BLaER1 treated with 17β-estradiol and CSF1 and Interleukin-3, amounts not matched to agents 10 nM and 100 nM (cell line): Measurements from ENCODE around the gene RAPGEF5.

ENCODE experiments used
- H3K27ac ChIP-seq, 11 experiments: shearing (Covaris generic); formaldehyde crosslinking; 2 replicates each; pipeline ENCODE4 v1.8.1; 2022
- H3K27me3 ChIP-seq, 11 experiments: shearing (Covaris generic); formaldehyde crosslinking; 2 replicates each; pipeline ENCODE4 v1.8.1; 2022
- H3K36me3 ChIP-seq, 11 experiments: shearing (Covaris generic); formaldehyde crosslinking; 2 replicates each; pipeline ENCODE4 v1.8.1; 2022
- H3K4me1 ChIP-seq, 10 experiments: shearing (Covaris generic); formaldehyde crosslinking; 2 replicates each; pipeline ENCODE4 v1.8.1; 2022
- H3K4me2 ChIP-seq, 11 experiments: shearing (Covaris generic); formaldehyde crosslinking; 2 replicates each; pipeline ENCODE4 v1.8.1; 2022
- H3K4me3 ChIP-seq, 10 experiments: shearing (Covaris generic); formaldehyde crosslinking; 2 replicates each; pipeline ENCODE4 v1.8.1; 2022
- H3K9ac ChIP-seq, 11 experiments: shearing (Covaris generic); formaldehyde crosslinking; 2 replicates each; pipeline ENCODE4 v1.8.1; 2022
- H3K9me3 ChIP-seq, 11 experiments: shearing (Covaris generic); formaldehyde crosslinking; replicated peaks in 1 of 11; 2 replicates each; pipeline ENCODE4 v1.8.1; 2022
- H4K20me1 ChIP-seq, 11 experiments: shearing (Covaris generic); formaldehyde crosslinking; 2 replicates each; pipeline ENCODE4 v1.8.1; 2022
- Cebpa-rat ChIP-seq, 11 experiments: shearing (Covaris generic); IDR thresholded peaks; 2 replicates each; pipeline ENCODE4 v1.8.1; 2022

RAPGEF5 gene

GRCh38 chr7:22286436-22286835 is 70.5 kb downstream of the RAPGEF5 start:
- Histone ChIP-seq H3K27ac (no peak overlapping the region), H3K36me3 (peaks cover 0 to 83% (median 55%) of the 10 kb centered on the region in 11 experiments; a peak in 15 of 22 replicates), H3K27me3 (no peaks in the 10 kb centered on the region), H3K4me3 (no peak overlapping the region), H3K4me2 (no peak overlapping the region), H4K20me1 (no peaks in the 10 kb centered on the region), H3K9me3 (peaks cover 0 to 16% (median 4%) of the 10 kb centered on the region in 11 experiments; a peak in 4 of 22 replicates), H3K4me1 (no peaks in the 10 kb centered on the region), H3K9ac (no peak overlapping the region)
- no peak for TF ChIP-seq Cebpa-rat (IDR thresholded peaks at IDR 0.05)

- TF ChIP-seq Cebpa-rat (IDR thresholded peaks at IDR 0.05), result no peak
These were observed 75.5 kb downstream of the RAPGEF5 start for GRCh38 chr7:22281481-22281880.

GRCh38 chr7:22280031-22280430 is 76.9 kb downstream of the RAPGEF5 start:
- TF ChIP-seq Cebpa-rat (IDR thresholded peaks at IDR 0.05), result no peak
- Histone ChIP-seq H4K20me1 (no peaks in the 10 kb centered on the region), H3K4me2 (no peak overlapping the region), H3K36me3 (peaks cover 0 to 58% (median 15%) of the 10 kb centered on the region in 11 experiments; a peak in 11 of 22 replicates), H3K4me3 (no peak overlapping the region), H3K9ac (no peak overlapping the region), H3K27me3 (no peaks in the 10 kb centered on the region), H3K9me3 (0 out of 22 replicates have a peak, but pooled peaks cover 0 to 10% (median 0%) of the 10 kb centered on the region in 11 experiments), H3K27ac (no peak overlapping the region), H3K4me1 (0 out of 20 replicates have a peak, but pooled peaks cover 0 to 5% (median 0%) of the 10 kb centered on the region in 10 experiments)

More at GRCh38 chr7:22281481-22281880, 75.5 kb downstream of the RAPGEF5 start:
- Histone ChIP-seq H3K4me2 (no peak overlapping the region), H3K9ac (no peak overlapping the region), H3K27me3 (no peaks in the 10 kb centered on the region), H3K4me3 (no peak overlapping the region), H3K27ac (no peak overlapping the region), H3K9me3 (0 out of 22 replicates have a peak, but pooled peaks cover 0 to 10% (median 0%) of the 10 kb centered on the region in 11 experiments), H3K4me1 (0 out of 20 replicates have a peak, but pooled peaks cover 0 to 2% (median 0%) of the 10 kb centered on the region in 10 experiments), H4K20me1 (no peaks in the 10 kb centered on the region), H3K36me3 (peaks cover 0 to 68% (median 22%) of the 10 kb centered on the region in 11 experiments; a peak in 12 of 22 replicates)

- Histone ChIP-seq H3K4me3 (no peak overlapping the region), H3K4me1 (0 out of 20 replicates have a peak, but pooled peaks cover 0 to 5% (median 0%) of the 10 kb centered on the region in 10 experiments), H3K27me3 (no peaks in the 10 kb centered on the region), H3K36me3 (peaks cover 0 to 61% (median 13%) of the 10 kb centered on the region in 11 experiments; a peak in 11 of 22 replicates), H3K9ac (no peak overlapping the region), H3K9me3 (peaks cover 0 to 15% (median 0%) of the 10 kb centered on the region in 11 experiments; a peak in 1 of 22 replicates), H3K27ac (no peak overlapping the region), H3K4me2 (no peak overlapping the region), H4K20me1 (no peaks in the 10 kb centered on the region)
- no peak for TF ChIP-seq Cebpa-rat (IDR thresholded peaks at IDR 0.05)
These were observed 78.3 kb downstream of the RAPGEF5 start for GRCh38 chr7:22278660-22279059.

- Histone ChIP-seq H3K27ac (no peak overlapping the region), H3K4me1 (0 out of 20 replicates have a peak, but pooled peaks cover 0 to 5% (median 0%) of the 10 kb centered on the region in 10 experiments), H3K9ac (no peak overlapping the region), H3K9me3 (peaks cover 0 to 15% (median 0%) of the 10 kb centered on the region in 11 experiments; a peak in 1 of 22 replicates), H3K4me2 (no peak overlapping the region), H3K4me3 (no peak overlapping the region), H3K27me3 (no peaks in the 10 kb centered on the region), H3K36me3 (peaks cover 0 to 61% (median 13%) of the 10 kb centered on the region in 11 experiments; a peak in 11 of 22 replicates), H4K20me1 (no peaks in the 10 kb centered on the region)
- no peak for TF ChIP-seq Cebpa-rat (IDR thresholded peaks at IDR 0.05)
These were observed 79.6 kb downstream of the RAPGEF5 start for GRCh38 chr7:22277375-22277774.

GRCh38 chr7:22275661-22276060 is 81.3 kb downstream of the RAPGEF5 start:
- Histone ChIP-seq H3K9ac (no peak overlapping the region), H3K4me1 (0 out of 20 replicates have a peak, but pooled peaks cover 0 to 5% (median 0%) of the 10 kb centered on the region in 10 experiments), H3K9me3 (peaks cover 0 to 15% (median 0%) of the 10 kb centered on the region in 11 experiments; a peak in 1 of 22 replicates), H3K27ac (no peak overlapping the region), H4K20me1 (no peaks in the 10 kb centered on the region), H3K4me3 (no peak overlapping the region), H3K36me3 (peaks cover 0 to 56% (median 10%) of the 10 kb centered on the region in 11 experiments; a peak in 10 of 22 replicates), H3K27me3 (no peaks in the 10 kb centered on the region), H3K4me2 (peak overlapping the region in 1 of 11 experiments; percentile 26; a peak in 1 of 22 replicates)
- TF ChIP-seq Cebpa-rat (IDR thresholded peaks at IDR 0.05), result no peak

- TF ChIP-seq Cebpa-rat (IDR thresholded peaks at IDR 0.05), result no peak
- no peak overlapping the region for H3K4me2 ChIP-seq
- no peak overlapping the region for H3K27ac ChIP-seq
- H3K36me3 ChIP-seq, result peaks cover 0 to 38% (median 0%) of the 10 kb centered on the region in 11 experiments; a peak in 9 of 22 replicates
- H3K4me3 ChIP-seq, result no peak overlapping the region
- H3K27me3 ChIP-seq, result no peaks in the 10 kb centered on the region
- H4K20me1 ChIP-seq, result no peaks in the 10 kb centered on the region
- 0 out of 20 replicates have a peak, but pooled peaks cover 0 to 7% (median 0%) of the 10 kb centered on the region in 10 experiments for H3K4me1 ChIP-seq
- peaks cover 0 to 15% (median 0%) of the 10 kb centered on the region in 11 experiments; a peak in 1 of 22 replicates for H3K9me3 ChIP-seq
- H3K9ac ChIP-seq, result no peak overlapping the region
These were observed 85.6 kb downstream of the RAPGEF5 start for GRCh38 chr7:22271311-22271710.

- Histone ChIP-seq H3K36me3 (peaks cover 0 to 42% (median 3%) of the 10 kb centered on the region in 11 experiments; a peak in 11 of 22 replicates), H3K27ac (no peak overlapping the region), H3K4me3 (no peak overlapping the region), H3K9ac (no peak overlapping the region), H3K4me2 (no peak overlapping the region), H4K20me1 (no peaks in the 10 kb centered on the region), H3K4me1 (0 out of 20 replicates have a peak, but pooled peaks cover 0 to 6% (median 0%) of the 10 kb centered on the region in 10 experiments), H3K9me3 (peaks cover 0 to 15% (median 0%) of the 10 kb centered on the region in 11 experiments; a peak in 1 of 22 replicates), H3K27me3 (no peaks in the 10 kb centered on the region)
- TF ChIP-seq Cebpa-rat (IDR thresholded peaks at IDR 0.05), result no peak
These were observed 86.6 kb downstream of the RAPGEF5 start for GRCh38 chr7:22270371-22270770.

GRCh38 chr7:22269963-22270362 is 87.0 kb downstream of the RAPGEF5 start:
- Histone ChIP-seq H3K4me3 (no peak overlapping the region), H3K36me3 (peaks cover 0 to 41% (median 5%) of the 10 kb centered on the region in 11 experiments; a peak in 11 of 22 replicates), H3K27me3 (no peaks in the 10 kb centered on the region), H4K20me1 (no peaks in the 10 kb centered on the region), H3K9me3 (peaks cover 0 to 13% (median 0%) of the 10 kb centered on the region in 11 experiments; a peak in 1 of 22 replicates), H3K4me1 (0 out of 20 replicates have a peak, but pooled peaks cover 0 to 6% (median 0%) of the 10 kb centered on the region in 10 experiments), H3K9ac (no peak overlapping the region), H3K4me2 (no peak overlapping the region), H3K27ac (no peak overlapping the region)
- no peak for TF ChIP-seq Cebpa-rat (IDR thresholded peaks at IDR 0.05)
